WTC11 (cell line): ENCODE measurements around the gene SERP1. TPM values are rescaled to one million over a fixed set of nuclear protein-coding genes. Genes with fewer than 3 reads are reported as not detected.
A peak's percentile ranks its signal among the peaks of the same experiment; 100 is the strongest.

Source experiments
- ATAC-seq: fragments of 200-7000 bp; cut with Tn5 transposase; 2 replicates; pipeline ENCODE4 v1.10.0; 2021; ENCODE audit warnings: mild to moderate bottlenecking, moderate library complexity
- CTCF ChIA-PET: fragments of 300-600 bp; sonication (Branson Sonifier 250); formaldehyde crosslinking; loops from one replicate; lab custom pipeline; 2021; ENCODE audit warnings: antibody characterized with exemption; lab: Charles Lee
- POLR2A ChIA-PET: fragments of 350-600 bp; sonication (Branson Sonifier 250); formaldehyde crosslinking; loops from one replicate; lab custom pipeline; 2021; ENCODE audit warnings: antibody characterized with exemption; lab: Charles Lee
- DNase-seq: peaks from one replicate; pipeline ENCODE4 v3.0.0; 2021; ENCODE audit warnings: low spot score
- H3K27ac Mint-ChIP-seq: 2 replicates; pipeline ENCODE4 v1.8.0; 2021; ENCODE audit warnings: mixed read lengths
- H3K27me3 Mint-ChIP-seq: 2 replicates; pipeline ENCODE4 v1.8.0; 2021; ENCODE audit warnings: low read depth, mild to moderate bottlenecking, moderate library complexity, mixed read lengths
- H3K36me3 Mint-ChIP-seq: 2 replicates; pipeline ENCODE4 v1.8.0; 2021; ENCODE audit warnings: mixed read lengths
- H3K4me1 Mint-ChIP-seq: 2 replicates; pipeline ENCODE4 v1.8.0; 2022; ENCODE audit warnings: mixed read lengths
- H3K4me3 Mint-ChIP-seq: 2 replicates; pipeline ENCODE4 v1.8.0; 2021; ENCODE audit warnings: mild to moderate bottlenecking, moderate library complexity, mixed read lengths
- H3K9me3 Mint-ChIP-seq: 2 replicates; pipeline ENCODE4 v1.8.0; 2021; ENCODE audit warnings: mixed read lengths
- CDX4 ChIP-seq: fragments of 250-450 bp; sonication (Bioruptor Pico); IDR thresholded peaks from 2 replicates; pipeline ENCODE4 v1.9.0; 2021; ENCODE audit warnings: moderate library complexity, mild to moderate bottlenecking, inconsistent platforms, borderline replicate concordance
- CREB1 ChIP-seq: sonication (generic); formaldehyde crosslinking; IDR thresholded peaks from 2 replicates; pipeline ENCODE4 v1.8.0; 2023; ENCODE audit warnings: mild to moderate bottlenecking, missing genetic modification reagents
- CTCF ChIP-seq: fragments of 200-600 bp; IDR thresholded peaks from 2 replicates; pipeline ENCODE4 v1.8.0; 2022; ENCODE audit warnings: antibody characterized with exemption
- ELF4 ChIP-seq: sonication (generic); formaldehyde crosslinking; IDR thresholded peaks from 2 replicates; pipeline ENCODE4 v1.8.1; 2022; ENCODE audit warnings: low read depth, mild to moderate bottlenecking, moderate library complexity, missing genetic modification reagents
- FOXJ3 ChIP-seq: sonication (generic); formaldehyde crosslinking; IDR thresholded peaks from 2 replicates; pipeline ENCODE4 v1.9.0; 2021; ENCODE audit warnings: missing genetic modification reagents, mild to moderate bottlenecking, borderline replicate concordance
- GRHL2 ChIP-seq: fragments of 250-450 bp; sonication (Bioruptor Pico); IDR thresholded peaks from 2 replicates; pipeline ENCODE4 v1.8.0; 2022; ENCODE audit warnings: mild to moderate bottlenecking, moderate library complexity; ENCODE audit not compliant: insufficient replicate concordance, severe bottlenecking
- GTF2I ChIP-seq: fragments of 250-450 bp; sonication (Bioruptor Pico); conservative IDR thresholded peaks from 2 replicates; pipeline ENCODE4 v1.4.0; 2021; ENCODE audit warnings: mild to moderate bottlenecking
- JUN ChIP-seq: sonication (generic); formaldehyde crosslinking; IDR thresholded peaks from 2 replicates; pipeline ENCODE4 v1.8.0; 2023; ENCODE audit warnings: mild to moderate bottlenecking, missing genetic modification reagents
- KAT7 ChIP-seq: sonication (generic); formaldehyde crosslinking; IDR thresholded peaks from 2 replicates; pipeline ENCODE4 v1.8.1; 2023; ENCODE audit warnings: missing genetic modification reagents, mild to moderate bottlenecking, borderline replicate concordance
- MYBL2 ChIP-seq: sonication (generic); formaldehyde crosslinking; IDR thresholded peaks from 2 replicates; pipeline ENCODE4 v1.8.1; 2023; ENCODE audit warnings: mild to moderate bottlenecking, moderate library complexity, missing genetic modification reagents
- PRRX2 ChIP-seq: fragments of 250-450 bp; sonication (Bioruptor Pico); IDR thresholded peaks from 2 replicates; pipeline ENCODE4 v1.8.0; 2021; ENCODE audit warnings: mild to moderate bottlenecking
- SMAD4 ChIP-seq: sonication (generic); formaldehyde crosslinking; IDR thresholded peaks from 2 replicates; pipeline ENCODE4 v1.8.0; 2022; ENCODE audit warnings: mild to moderate bottlenecking, missing genetic modification reagents
- TEAD1 ChIP-seq: sonication (generic); formaldehyde crosslinking; IDR thresholded peaks from 2 replicates; pipeline ENCODE4 v1.8.0; 2022; ENCODE audit warnings: mild to moderate bottlenecking, missing genetic modification reagents
- TP53 ChIP-seq: sonication (generic); formaldehyde crosslinking; IDR thresholded peaks from 2 replicates; pipeline ENCODE4 v1.8.1; 2023; ENCODE audit warnings: mild to moderate bottlenecking, missing genetic modification reagents
- ZNF138 ChIP-seq: sonication (generic); formaldehyde crosslinking; conservative IDR thresholded peaks from 2 replicates; pipeline ENCODE4 v1.8.1; 2022; ENCODE audit warnings: mild to moderate bottlenecking, moderate library complexity, missing genetic modification reagents
- ZNF281 ChIP-seq: sonication (generic); formaldehyde crosslinking; IDR thresholded peaks from 2 replicates; pipeline ENCODE4 v1.8.0; 2023; ENCODE audit warnings: mild to moderate bottlenecking, missing genetic modification reagents
- ZNF317 ChIP-seq: sonication (generic); formaldehyde crosslinking; IDR thresholded peaks from 2 replicates; pipeline ENCODE4 v1.8.1; 2023; ENCODE audit warnings: low read depth, mild to moderate bottlenecking, moderate library complexity, missing genetic modification reagents, borderline replicate concordance
- total RNA-seq: library from RNA; stranded (reverse); gene quantifications from 3 replicates; pipeline ENCODE4 v1.2.3, GENCODE V29; 2021
- TF ChIP-seq, protein P1 (sequence below): sonication (generic); formaldehyde crosslinking; IDR thresholded peaks from 2 replicates; pipeline ENCODE4 v1.8.0; 2022; ENCODE audit warnings: mild to moderate bottlenecking, missing genetic modification reagents
- TF ChIP-seq, protein P2 (sequence below): sonication (generic); formaldehyde crosslinking; IDR thresholded peaks from 2 replicates; pipeline ENCODE4 v1.8.0; 2022; ENCODE audit warnings: mild to moderate bottlenecking, missing genetic modification reagents
- TF ChIP-seq, protein P3 (sequence below): fragments of 250-450 bp; sonication (Bioruptor Pico); IDR thresholded peaks from 2 replicates; pipeline ENCODE4 v1.9.0; 2021; ENCODE audit warnings: mild to moderate bottlenecking
- TF ChIP-seq, protein P4 (sequence below): sonication (generic); formaldehyde crosslinking; IDR thresholded peaks from 2 replicates; pipeline ENCODE4 v1.8.0; 2023; ENCODE audit warnings: missing genetic modification reagents, mild to moderate bottlenecking, borderline replicate concordance

SERP1 gene
- total RNA-seq, 1 experiment from 2014 or later = 98.3 TPM

DNA sequence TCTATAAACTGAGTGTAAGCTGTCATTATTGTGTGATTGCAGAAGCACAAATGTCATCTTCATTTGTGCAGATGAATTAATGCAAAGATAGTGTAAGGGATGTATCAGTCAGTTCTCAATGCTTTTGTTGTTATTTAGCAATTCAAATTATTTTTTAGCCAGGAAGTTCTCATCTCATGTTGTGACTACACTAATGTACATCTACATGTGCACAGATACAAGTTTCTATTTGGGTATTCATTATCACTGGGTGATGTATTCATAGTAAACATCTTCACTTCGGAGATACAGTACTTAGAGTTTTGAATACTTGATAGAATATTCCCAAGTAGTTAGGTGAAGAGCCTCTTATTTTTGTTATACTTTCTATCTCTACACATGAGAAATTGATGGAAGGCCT lies 11.4 kb upstream of the SERP1 start:
- ChIA-PET POLR2A (no interaction called here), CTCF (no interaction called here)
- peaks cover 36% of the 10 kb centered on the region for H3K36me3 Mint-ChIP-seq

DNA sequence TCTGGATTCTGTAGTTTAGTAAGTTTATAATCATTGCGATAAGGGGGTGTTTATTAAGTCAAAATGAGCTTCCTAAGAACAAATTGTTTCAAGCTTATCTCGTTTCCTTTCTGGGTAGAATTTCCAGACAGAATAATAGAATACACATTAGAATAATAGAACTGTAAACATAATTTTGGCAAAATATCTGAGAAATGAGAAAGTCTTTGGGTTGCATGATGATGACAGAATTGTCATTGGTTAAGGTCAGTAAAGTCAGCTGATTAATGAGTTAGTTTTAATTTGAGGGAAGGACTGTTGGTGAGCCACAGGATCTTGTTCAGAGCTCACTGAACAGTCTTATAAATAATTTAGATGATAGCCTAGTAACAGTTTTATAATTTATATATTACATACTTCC lies 10.5 kb upstream of the SERP1 start:
- DNase-seq = no peak
- no peak for ATAC-seq
- H3K4me1 Mint-ChIP-seq = no peaks in the 10 kb centered on the region
- no peak for TF ChIP-seq GTF2I (CRISPR knock-in tag)
- TF ChIP-seq FOXJ3 = no peak
- no peak for TF ChIP-seq TP53 (CRISPR knock-in tag)
- TF ChIP-seq, protein P1, sequence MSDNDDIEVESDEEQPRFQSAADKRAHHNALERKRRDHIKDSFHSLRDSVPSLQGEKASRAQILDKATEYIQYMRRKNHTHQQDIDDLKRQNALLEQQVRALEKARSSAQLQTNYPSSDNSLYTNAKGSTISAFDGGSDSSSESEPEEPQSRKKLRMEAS (CRISPR knock-in tag) = no peak
- TF ChIP-seq, protein P2, sequence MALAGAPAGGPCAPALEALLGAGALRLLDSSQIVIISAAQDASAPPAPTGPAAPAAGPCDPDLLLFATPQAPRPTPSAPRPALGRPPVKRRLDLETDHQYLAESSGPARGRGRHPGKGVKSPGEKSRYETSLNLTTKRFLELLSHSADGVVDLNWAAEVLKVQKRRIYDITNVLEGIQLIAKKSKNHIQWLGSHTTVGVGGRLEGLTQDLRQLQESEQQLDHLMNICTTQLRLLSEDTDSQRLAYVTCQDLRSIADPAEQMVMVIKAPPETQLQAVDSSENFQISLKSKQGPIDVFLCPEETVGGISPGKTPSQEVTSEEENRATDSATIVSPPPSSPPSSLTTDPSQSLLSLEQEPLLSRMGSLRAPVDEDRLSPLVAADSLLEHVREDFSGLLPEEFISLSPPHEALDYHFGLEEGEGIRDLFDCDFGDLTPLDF (CRISPR knock-in tag) = no peak
- no peak for TF ChIP-seq SMAD4 (CRISPR knock-in tag)
- TF ChIP-seq, all 79 proteins: peak for 0
- no peaks in the 10 kb centered on the region for H3K9me3 Mint-ChIP-seq
- ChIA-PET POLR2A (no interaction called here), CTCF (no interaction called here)
- H3K27me3 Mint-ChIP-seq = no peaks in the 10 kb centered on the region
- H3K4me3 Mint-ChIP-seq = no peak overlapping the region
- H3K27ac Mint-ChIP-seq = no peak overlapping the region
- H3K36me3 Mint-ChIP-seq = peaks cover 37% of the 10 kb centered on the region

More for the DNA sequence above, 11.4 kb upstream of the SERP1 start:
- ATAC-seq = no peak
- H3K27me3 Mint-ChIP-seq = no peaks in the 10 kb centered on the region
- H3K27ac Mint-ChIP-seq = no peak overlapping the region
- no peaks in the 10 kb centered on the region for H3K4me1 Mint-ChIP-seq
- DNase-seq = no peak
- H3K9me3 Mint-ChIP-seq = no peaks in the 10 kb centered on the region
- TF ChIP-seq ZNF317 (no peak), CTCF (no peak), PRRX2 (CRISPR knock-in tag) (no peak), TP53 (CRISPR knock-in tag) (no peak), JUN (no peak), SMAD4 (CRISPR knock-in tag) (no peak), ZNF281 (CRISPR knock-in tag) (no peak), MYBL2 (no peak)
- TF ChIP-seq, protein P3, sequence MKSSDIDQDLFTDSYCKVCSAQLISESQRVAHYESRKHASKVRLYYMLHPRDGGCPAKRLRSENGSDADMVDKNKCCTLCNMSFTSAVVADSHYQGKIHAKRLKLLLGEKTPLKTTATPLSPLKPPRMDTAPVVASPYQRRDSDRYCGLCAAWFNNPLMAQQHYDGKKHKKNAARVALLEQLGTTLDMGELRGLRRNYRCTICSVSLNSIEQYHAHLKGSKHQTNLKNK (CRISPR knock-in tag) = no peak
- H3K4me3 Mint-ChIP-seq = no peak overlapping the region

DNA sequence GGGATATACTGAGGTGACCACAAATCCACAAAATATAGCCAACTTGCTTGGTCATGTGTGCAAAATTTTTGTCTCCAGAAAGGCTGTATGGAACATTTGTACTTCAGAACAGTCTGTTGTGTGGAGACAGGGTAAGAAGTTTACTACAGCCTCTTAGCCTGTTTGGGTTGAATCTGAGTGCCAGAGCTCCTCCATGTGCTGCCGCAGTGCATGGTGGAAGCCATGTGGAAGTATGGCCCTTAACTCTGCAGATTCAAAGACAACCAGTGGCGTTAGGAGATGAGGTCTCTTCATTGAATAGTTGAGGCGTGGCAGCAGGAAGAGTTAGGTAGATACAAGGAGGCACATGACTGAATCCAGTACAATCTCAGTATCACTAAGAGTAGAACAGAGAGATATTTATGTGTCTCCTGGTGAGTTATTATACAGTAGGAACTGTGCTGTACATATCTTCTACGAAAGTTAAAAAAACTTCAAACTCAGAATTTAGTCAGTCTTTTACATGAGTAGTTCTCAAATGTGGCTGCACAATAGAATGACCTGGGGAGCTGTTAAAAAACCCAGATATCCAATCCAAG lies 9.7 kb upstream of the SERP1 start:
- no peak for DNase-seq
- Mint-ChIP-seq H3K9me3 (no peaks in the 10 kb centered on the region), H3K4me1 (no peaks in the 10 kb centered on the region), H3K27ac (peak overlapping the region; percentile 73), H3K36me3 (peaks cover 37% of the 10 kb centered on the region), H3K4me3 (no peak overlapping the region), H3K27me3 (no peaks in the 10 kb centered on the region)
- CTCF ChIA-PET = no interaction called here
- POLR2A ChIA-PET = interaction anchor here (0.5 kb wide), 1 partner anchor 43 kb away, joined by 4 read pairs; no protein-coding TSS in a partner anchor
- no peak for ATAC-seq
- TF ChIP-seq GRHL2 (no peak), ELF4 (no peak), CDX4 (CRISPR knock-in tag) (no peak), KAT7 (CRISPR knock-in tag) (no peak), ZNF138 (CRISPR knock-in tag) (no peak), TEAD1 (CRISPR knock-in tag) (no peak), CREB1 (CRISPR knock-in tag) (no peak)
- TF ChIP-seq, protein P4, sequence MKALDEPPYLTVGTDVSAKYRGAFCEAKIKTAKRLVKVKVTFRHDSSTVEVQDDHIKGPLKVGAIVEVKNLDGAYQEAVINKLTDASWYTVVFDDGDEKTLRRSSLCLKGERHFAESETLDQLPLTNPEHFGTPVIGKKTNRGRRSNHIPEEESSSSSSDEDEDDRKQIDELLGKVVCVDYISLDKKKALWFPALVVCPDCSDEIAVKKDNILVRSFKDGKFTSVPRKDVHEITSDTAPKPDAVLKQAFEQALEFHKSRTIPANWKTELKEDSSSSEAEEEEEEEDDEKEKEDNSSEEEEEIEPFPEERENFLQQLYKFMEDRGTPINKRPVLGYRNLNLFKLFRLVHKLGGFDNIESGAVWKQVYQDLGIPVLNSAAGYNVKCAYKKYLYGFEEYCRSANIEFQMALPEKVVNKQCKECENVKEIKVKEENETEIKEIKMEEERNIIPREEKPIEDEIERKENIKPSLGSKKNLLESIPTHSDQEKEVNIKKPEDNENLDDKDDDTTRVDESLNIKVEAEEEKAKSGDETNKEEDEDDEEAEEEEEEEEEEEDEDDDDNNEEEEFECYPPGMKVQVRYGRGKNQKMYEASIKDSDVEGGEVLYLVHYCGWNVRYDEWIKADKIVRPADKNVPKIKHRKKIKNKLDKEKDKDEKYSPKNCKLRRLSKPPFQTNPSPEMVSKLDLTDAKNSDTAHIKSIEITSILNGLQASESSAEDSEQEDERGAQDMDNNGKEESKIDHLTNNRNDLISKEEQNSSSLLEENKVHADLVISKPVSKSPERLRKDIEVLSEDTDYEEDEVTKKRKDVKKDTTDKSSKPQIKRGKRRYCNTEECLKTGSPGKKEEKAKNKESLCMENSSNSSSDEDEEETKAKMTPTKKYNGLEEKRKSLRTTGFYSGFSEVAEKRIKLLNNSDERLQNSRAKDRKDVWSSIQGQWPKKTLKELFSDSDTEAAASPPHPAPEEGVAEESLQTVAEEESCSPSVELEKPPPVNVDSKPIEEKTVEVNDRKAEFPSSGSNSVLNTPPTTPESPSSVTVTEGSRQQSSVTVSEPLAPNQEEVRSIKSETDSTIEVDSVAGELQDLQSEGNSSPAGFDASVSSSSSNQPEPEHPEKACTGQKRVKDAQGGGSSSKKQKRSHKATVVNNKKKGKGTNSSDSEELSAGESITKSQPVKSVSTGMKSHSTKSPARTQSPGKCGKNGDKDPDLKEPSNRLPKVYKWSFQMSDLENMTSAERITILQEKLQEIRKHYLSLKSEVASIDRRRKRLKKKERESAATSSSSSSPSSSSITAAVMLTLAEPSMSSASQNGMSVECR (CRISPR knock-in tag) = no peak
